ENCODE measurements around the gene RNF145.

The RNF145 gene

DNA sequence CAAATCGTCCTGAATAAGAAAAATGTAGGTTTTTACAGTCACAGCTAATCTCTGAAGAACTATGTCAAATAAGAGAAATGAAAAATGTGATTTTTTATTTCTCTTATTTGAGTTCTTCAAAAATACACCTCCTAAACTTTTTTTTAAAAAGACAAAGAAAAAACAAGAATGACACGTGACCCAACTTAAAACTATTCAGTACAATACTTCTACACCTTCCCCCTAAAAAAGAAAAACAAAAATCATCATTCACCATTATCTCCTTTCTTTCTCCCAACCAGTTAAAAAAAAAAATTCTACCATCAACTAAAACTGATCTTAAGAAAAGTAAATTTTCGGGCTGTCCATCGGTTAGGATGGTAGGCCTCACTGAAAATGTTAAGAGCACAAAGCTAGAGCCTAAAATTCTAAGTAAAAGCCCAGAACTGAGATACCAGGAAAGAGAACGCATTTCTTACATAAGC lies 2.1 kb downstream of the RNF145 start:
- peak overlapping the region; percentile 94 for H3K4me2 ChIP-seq (ENCODE audit: low read length)
- peaks cover 23% of the 10 kb centered on the region for H3K79me2 ChIP-seq
- no peaks in the 10 kb centered on the region for H3K27me3 ChIP-seq (ENCODE audit: control insufficient read depth, insufficient read depth, low read length)
- peak overlapping the region; percentile 86 for H2AFZ ChIP-seq
- peak overlapping the region; percentile 93 for H3K27ac ChIP-seq
- TF ChIP-seq, protein P1, sequence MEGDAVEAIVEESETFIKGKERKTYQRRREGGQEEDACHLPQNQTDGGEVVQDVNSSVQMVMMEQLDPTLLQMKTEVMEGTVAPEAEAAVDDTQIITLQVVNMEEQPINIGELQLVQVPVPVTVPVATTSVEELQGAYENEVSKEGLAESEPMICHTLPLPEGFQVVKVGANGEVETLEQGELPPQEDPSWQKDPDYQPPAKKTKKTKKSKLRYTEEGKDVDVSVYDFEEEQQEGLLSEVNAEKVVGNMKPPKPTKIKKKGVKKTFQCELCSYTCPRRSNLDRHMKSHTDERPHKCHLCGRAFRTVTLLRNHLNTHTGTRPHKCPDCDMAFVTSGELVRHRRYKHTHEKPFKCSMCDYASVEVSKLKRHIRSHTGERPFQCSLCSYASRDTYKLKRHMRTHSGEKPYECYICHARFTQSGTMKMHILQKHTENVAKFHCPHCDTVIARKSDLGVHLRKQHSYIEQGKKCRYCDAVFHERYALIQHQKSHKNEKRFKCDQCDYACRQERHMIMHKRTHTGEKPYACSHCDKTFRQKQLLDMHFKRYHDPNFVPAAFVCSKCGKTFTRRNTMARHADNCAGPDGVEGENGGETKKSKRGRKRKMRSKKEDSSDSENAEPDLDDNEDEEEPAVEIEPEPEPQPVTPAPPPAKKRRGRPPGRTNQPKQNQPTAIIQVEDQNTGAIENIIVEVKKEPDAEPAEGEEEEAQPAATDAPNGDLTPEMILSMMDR (IDR thresholded peaks at IDR 0.05): no peak
- peak overlapping the region; percentile 82 for H3K4me3 ChIP-seq (ENCODE audit: low read depth, low read length)
- no peaks in the 10 kb centered on the region for H3K36me3 ChIP-seq (ENCODE audit: control insufficient read depth, insufficient read depth, low read length)
- peaks cover 2% of the 10 kb centered on the region for H3K4me1 ChIP-seq
- H3K9me3 ChIP-seq (ENCODE audit: control insufficient read depth, low read length): no peaks in the 10 kb centered on the region
- no peak overlapping the region for H3K9ac ChIP-seq

DNA sequence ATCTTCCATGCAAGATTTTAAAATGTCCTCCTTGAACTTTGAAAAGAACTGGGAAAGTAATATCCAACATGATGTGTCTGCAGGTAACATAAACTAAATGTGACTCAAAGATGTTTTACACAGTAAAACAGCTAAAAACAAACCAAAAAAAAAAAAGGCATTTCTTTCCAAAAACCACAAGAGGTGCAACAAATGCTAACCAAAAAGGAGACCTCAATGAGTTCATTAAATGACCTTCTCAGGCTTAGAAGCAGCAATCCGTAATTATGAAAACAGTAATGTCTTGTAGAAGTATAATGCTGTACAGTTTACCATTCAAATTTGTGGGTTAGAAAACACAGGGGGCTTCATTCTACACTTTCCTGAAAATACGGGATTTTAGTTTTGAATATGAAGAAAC lies 2.5 kb downstream of the RNF145 start:
- peaks cover 2% of the 10 kb centered on the region for H3K4me1 ChIP-seq

DNA sequence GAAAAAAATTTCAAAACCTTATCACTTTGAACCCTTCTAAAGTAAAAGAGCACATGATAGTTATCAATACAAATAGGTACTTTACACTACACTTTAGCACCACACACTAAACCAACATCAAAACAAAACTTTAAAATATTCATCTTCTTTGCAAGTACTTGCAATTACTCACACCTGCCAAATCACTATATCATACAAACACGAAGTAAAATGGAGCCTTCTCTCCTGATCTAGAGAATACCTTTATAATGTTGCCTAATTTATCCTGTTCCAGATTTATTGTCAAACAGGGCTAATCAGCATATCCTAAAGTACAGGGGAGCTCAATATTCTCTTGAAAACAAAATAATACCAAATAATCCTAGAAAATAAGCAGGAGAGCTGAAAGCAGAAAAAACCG lies 3.0 kb downstream of the RNF145 start:
- H3K4me2 ChIP-seq (ENCODE audit: low read length): peak overlapping the region; percentile 94
- peaks cover 2% of the 10 kb centered on the region for H3K4me1 ChIP-seq
- TF ChIP-seq, protein P1 (IDR thresholded peaks at IDR 0.05): no peak
- no peaks in the 10 kb centered on the region for H3K27me3 ChIP-seq (ENCODE audit: control insufficient read depth, insufficient read depth, low read length)
- no peaks in the 10 kb centered on the region for H3K36me3 ChIP-seq (ENCODE audit: control insufficient read depth, insufficient read depth, low read length)
- peaks cover 25% of the 10 kb centered on the region for H3K79me2 ChIP-seq
- no peaks in the 10 kb centered on the region for H3K9me3 ChIP-seq (ENCODE audit: control insufficient read depth, low read length)
- peak overlapping the region; percentile 93 for H3K27ac ChIP-seq
- no peak overlapping the region for H2AFZ ChIP-seq
- H3K4me3 ChIP-seq (ENCODE audit: low read depth, low read length): no peak overlapping the region
- H3K9ac ChIP-seq: no peak overlapping the region

More for the DNA sequence above, 2.5 kb downstream of the RNF145 start:
- TF ChIP-seq, protein P1 (IDR thresholded peaks at IDR 0.05): no peak
- H3K27me3 ChIP-seq (ENCODE audit: control insufficient read depth, insufficient read depth, low read length): no peaks in the 10 kb centered on the region
- no peak overlapping the region for H3K9ac ChIP-seq
- peaks cover 25% of the 10 kb centered on the region for H3K79me2 ChIP-seq
- H3K36me3 ChIP-seq (ENCODE audit: control insufficient read depth, insufficient read depth, low read length): no peaks in the 10 kb centered on the region
- H3K4me2 ChIP-seq (ENCODE audit: low read length): peak overlapping the region; percentile 94
- H3K9me3 ChIP-seq (ENCODE audit: control insufficient read depth, low read length): no peaks in the 10 kb centered on the region
- no peak overlapping the region for H2AFZ ChIP-seq
- H3K27ac ChIP-seq: peak overlapping the region; percentile 93
- peak overlapping the region; percentile 82 for H3K4me3 ChIP-seq (ENCODE audit: low read depth, low read length)

GRCh38 chr5:159203351-159203750 lies 6.0 kb downstream of the RNF145 start:
- TF ChIP-seq, protein P1 (IDR thresholded peaks at IDR 0.05): no peak
- Histone ChIP-seq H3K27ac (no peak overlapping the region), H3K4me2 (ENCODE audit: low read length) (no peak overlapping the region), H3K9me3 (ENCODE audit: control insufficient read depth, low read length) (no peaks in the 10 kb centered on the region), H3K79me2 (peaks cover 47% of the 10 kb centered on the region), H2AFZ (no peak overlapping the region), H3K9ac (no peak overlapping the region), H3K4me1 (no peaks in the 10 kb centered on the region), H3K36me3 (ENCODE audit: control insufficient read depth, insufficient read depth, low read length) (no peaks in the 10 kb centered on the region), H3K27me3 (ENCODE audit: control insufficient read depth, insufficient read depth, low read length) (no peaks in the 10 kb centered on the region), H3K4me3 (ENCODE audit: low read depth, low read length) (no peak overlapping the region)

- TF ChIP-seq, protein P1 (IDR thresholded peaks at IDR 0.05): no peak
- Histone ChIP-seq H3K79me2 (peaks cover 50% of the 10 kb centered on the region), H2AFZ (no peak overlapping the region), H3K4me2 (ENCODE audit: low read length) (no peak overlapping the region), H3K4me3 (ENCODE audit: low read depth, low read length) (no peak overlapping the region), H3K36me3 (ENCODE audit: control insufficient read depth, insufficient read depth, low read length) (no peaks in the 10 kb centered on the region), H3K27ac (no peak overlapping the region), H3K9ac (no peak overlapping the region), H3K4me1 (no peaks in the 10 kb centered on the region), H3K9me3 (ENCODE audit: control insufficient read depth, low read length) (no peaks in the 10 kb centered on the region), H3K27me3 (ENCODE audit: control insufficient read depth, insufficient read depth, low read length) (no peaks in the 10 kb centered on the region)
Measured at GRCh38 chr5:159202151-159202550, 7.2 kb downstream of the RNF145 start.
